Measurements from ENCODE around the gene KCP.

- no peak for TF ChIP-seq TAF1 (IDR thresholded peaks at IDR 0.05; ENCODE audit: low read depth)
- TF ChIP-seq EGR1 (IDR thresholded peaks at IDR 0.05), result no peak
- TF ChIP-seq FOXM1 (IDR thresholded peaks at IDR 0.05; ENCODE audit: borderline replicate concordance, low read depth), result no peak
- no peak for TF ChIP-seq ZBTB7A (IDR thresholded peaks at IDR 0.05; ENCODE audit: low read depth)
- TF ChIP-seq EP300 (IDR thresholded peaks at IDR 0.05; ENCODE audit: borderline replicate concordance), result no peak
- TF ChIP-seq REST (IDR thresholded peaks at IDR 0.05; ENCODE audit: low read depth), result no peak
- TF ChIP-seq CEBPB (IDR thresholded peaks at IDR 0.05), result no peak
- no peak for TF ChIP-seq YY1 (IDR thresholded peaks at IDR 0.05; ENCODE audit: low read depth)
- TF ChIP-seq TEAD4 (IDR thresholded peaks at IDR 0.05), result no peak
Measured at GRCh38 chr7:128915841-128916642, 5.5 kb upstream of the KCP start.
